KMS-11 (cell line): ENCODE results near the gene CDH13.

Source experiments
- H2AFZ ChIP-seq: fragments of 200-600 bp; sonication (generic); 2 replicates; pipeline ENCODE4 v1.6.1; 2016; ENCODE audit warnings: antibody characterized with exemption, mixed run types, low read depth
- H3K27ac ChIP-seq: fragments of 200-600 bp; sonication (generic); 2 replicates; pipeline ENCODE4 v1.6.1; 2016; ENCODE audit warnings: mild to moderate bottlenecking, mixed run types
- H3K27me3 ChIP-seq: fragments of 200-600 bp; sonication (generic); 2 replicates; pipeline ENCODE4 v1.6.1; 2017; ENCODE audit warnings: mild to moderate bottlenecking, low read depth, mixed run types, moderate library complexity; ENCODE audit not compliant: insufficient read depth
- H3K36me3 ChIP-seq: fragments of 200-600 bp; sonication (generic); 2 replicates; pipeline ENCODE4 v1.6.1; 2017; ENCODE audit warnings: mild to moderate bottlenecking, mixed run types; ENCODE audit not compliant: insufficient read depth
- H3K4me1 ChIP-seq: fragments of 200-600 bp; sonication (generic); 2 replicates; pipeline ENCODE4 v1.6.1; 2016; ENCODE audit warnings: mild to moderate bottlenecking, low read depth, mixed run types; ENCODE audit not compliant: poor library complexity, severe bottlenecking
- H3K4me2 ChIP-seq: fragments of 200-600 bp; sonication (generic); 2 replicates; pipeline ENCODE4 v1.7.0; 2016; ENCODE audit warnings: mild to moderate bottlenecking, mixed run types
- H3K4me3 ChIP-seq: fragments of 200-600 bp; sonication (generic); IDR thresholded peaks from 2 replicates; pipeline ENCODE4 v1.6.1; 2017; ENCODE audit warnings: low read depth, low read length, mixed read lengths; ENCODE audit not compliant: insufficient read depth
- H3K79me2 ChIP-seq: fragments of 200-600 bp; sonication (generic); 2 replicates; pipeline ENCODE4 v1.6.1; 2016; ENCODE audit warnings: low read depth, mixed run types; ENCODE audit not compliant: insufficient read depth
- H3K9ac ChIP-seq: fragments of 200-600 bp; sonication (generic); 2 replicates; pipeline ENCODE4 v1.6.1; 2016; ENCODE audit warnings: mild to moderate bottlenecking, mixed run types
- H4K20me1 ChIP-seq: fragments of 200-600 bp; sonication (generic); 2 replicates; pipeline ENCODE4 v1.6.1; 2016; ENCODE audit warnings: mild to moderate bottlenecking, mixed run types; ENCODE audit not compliant: insufficient read depth
- CTCF ChIP-seq: fragments of 200-600 bp; sonication (generic); conservative IDR thresholded peaks from 2 replicates; pipeline ENCODE4 v1.6.1; 2017; ENCODE audit warnings: low read depth, mild to moderate bottlenecking, antibody characterized with exemption, low read length, moderate library complexity, mixed read lengths

Gene CDH13

GRCh38 chr16:83830769-83831455, 1204.1 kb downstream of the CDH13 start:
- Histone ChIP-seq H2AFZ (no peak overlapping the region), H3K27me3 (no peaks in the 10 kb centered on the region), H4K20me1 (no peaks in the 10 kb centered on the region), H3K4me3 (no peak overlapping the region), H3K27ac (no peak overlapping the region), H3K4me2 (no peak overlapping the region), H3K36me3 (no peaks in the 10 kb centered on the region), H3K9ac (no peak overlapping the region), H3K4me1 (no peaks in the 10 kb centered on the region), H3K79me2 (no peaks in the 10 kb centered on the region)
- TF ChIP-seq CTCF = no peak

DNA sequence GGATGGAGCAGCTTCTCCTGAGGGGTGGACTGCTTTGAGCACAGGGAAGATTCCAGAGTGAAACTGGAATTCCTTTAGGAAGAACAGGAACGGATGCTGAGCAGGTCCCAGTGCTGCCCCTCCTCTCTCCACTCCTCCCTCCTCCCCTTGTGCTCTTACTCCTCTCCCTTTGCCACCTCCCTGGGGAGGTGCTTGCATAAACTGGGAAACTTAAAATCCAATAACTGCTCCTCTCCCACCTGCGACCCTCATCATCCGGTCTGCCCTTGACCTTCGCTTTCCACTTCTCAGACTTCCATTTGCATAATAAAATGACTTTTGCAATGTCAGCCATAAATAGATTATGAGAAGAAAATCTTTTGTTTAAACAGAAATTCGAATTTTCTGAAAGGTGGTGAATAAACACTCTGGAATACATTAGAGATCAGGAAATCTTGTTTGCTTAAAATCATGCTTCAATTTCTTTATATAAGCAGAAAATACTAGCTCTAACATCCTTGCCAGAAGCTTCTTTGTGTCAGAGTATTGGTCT, 1204.8 kb downstream of the CDH13 start:
- no peak for TF ChIP-seq CTCF
- Histone ChIP-seq H4K20me1 (no peaks in the 10 kb centered on the region), H3K4me2 (no peak overlapping the region), H3K79me2 (no peaks in the 10 kb centered on the region), H3K4me3 (no peak overlapping the region), H3K27ac (no peak overlapping the region), H2AFZ (no peak overlapping the region), H3K9ac (no peak overlapping the region), H3K4me1 (no peaks in the 10 kb centered on the region), H3K27me3 (no peaks in the 10 kb centered on the region), H3K36me3 (no peaks in the 10 kb centered on the region)

DNA sequence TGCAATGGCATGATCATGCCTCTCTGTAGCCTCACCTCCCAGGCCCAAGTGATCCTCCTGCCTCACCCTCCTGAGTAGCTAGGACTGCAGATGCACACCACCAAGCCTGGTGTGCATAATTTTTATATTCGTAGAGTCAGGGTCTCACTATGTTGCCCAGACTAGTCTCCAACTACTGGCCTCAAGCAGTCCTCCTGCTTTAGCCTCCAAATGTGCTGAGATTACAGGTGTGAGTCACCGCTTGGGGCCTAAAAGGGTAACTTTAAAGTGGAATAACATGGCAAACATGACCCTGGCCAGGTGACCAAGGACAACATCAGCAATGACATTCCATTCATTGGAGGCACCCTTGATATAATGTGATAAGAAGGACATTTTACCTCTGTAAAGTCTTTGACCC, 1207.2 kb downstream of the CDH13 start:
- Histone ChIP-seq H2AFZ (no peak overlapping the region), H3K27me3 (no peaks in the 10 kb centered on the region), H3K27ac (no peak overlapping the region), H3K9ac (no peak overlapping the region), H3K79me2 (no peaks in the 10 kb centered on the region), H3K4me2 (no peak overlapping the region), H3K36me3 (no peaks in the 10 kb centered on the region), H3K4me1 (no peaks in the 10 kb centered on the region), H4K20me1 (no peaks in the 10 kb centered on the region), H3K4me3 (no peak overlapping the region)
- TF ChIP-seq CTCF = no peak

DNA sequence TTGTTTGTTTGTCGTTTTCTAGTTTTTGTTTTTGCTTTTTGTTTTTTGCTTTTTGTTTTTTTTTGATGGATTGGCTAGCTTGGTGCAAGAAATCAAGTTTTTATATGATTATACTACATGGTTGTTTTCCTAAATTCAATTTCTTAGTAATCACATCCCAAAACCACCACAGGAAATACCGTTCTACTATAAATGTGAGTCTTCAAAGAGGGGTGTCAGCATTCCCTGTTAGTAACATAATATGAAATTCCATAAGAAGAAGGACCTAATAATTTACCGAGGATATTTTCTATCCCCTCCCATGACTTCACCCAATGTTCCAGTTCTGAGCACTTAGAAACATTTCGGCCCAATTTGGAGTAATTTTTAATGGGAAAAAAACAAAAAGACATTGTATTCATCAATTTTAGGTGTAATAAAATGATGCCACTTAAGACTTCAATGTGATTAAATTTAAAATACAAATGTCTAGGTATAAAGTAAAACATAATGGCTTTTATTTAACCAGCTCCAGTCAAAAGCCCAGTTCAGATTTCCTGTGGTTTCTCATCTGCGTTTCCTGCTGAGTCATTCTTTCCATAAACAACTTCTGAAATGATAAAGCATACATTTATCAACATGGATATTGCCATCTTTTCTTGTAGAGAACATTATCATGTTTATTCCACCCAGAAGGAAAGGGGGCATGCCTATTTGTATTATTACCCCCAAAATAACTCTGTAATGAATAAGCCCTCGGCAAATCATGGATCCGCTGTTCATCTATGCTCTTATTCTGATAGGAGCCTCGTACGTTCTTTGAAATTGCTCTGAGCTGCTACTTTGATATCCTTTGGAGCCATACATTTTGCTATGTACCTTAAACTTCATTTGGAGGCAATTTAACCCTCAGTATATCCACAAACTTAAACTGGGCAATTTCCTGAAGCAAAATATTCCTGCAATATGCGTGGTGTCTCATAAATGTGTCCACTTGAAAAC, 1209.1 kb downstream of the CDH13 start:
- H2AFZ ChIP-seq = no peak overlapping the region
- H4K20me1 ChIP-seq = no peaks in the 10 kb centered on the region
- H3K27me3 ChIP-seq = no peaks in the 10 kb centered on the region
- H3K4me3 ChIP-seq = no peak overlapping the region
- H3K36me3 ChIP-seq = no peaks in the 10 kb centered on the region
- H3K4me1 ChIP-seq = no peaks in the 10 kb centered on the region
- TF ChIP-seq CTCF = no peak
- H3K9ac ChIP-seq = no peak overlapping the region
- no peak overlapping the region; the same call in 1 of the 2 replicates for H3K4me2 ChIP-seq
- H3K27ac ChIP-seq = no peak overlapping the region
- H3K79me2 ChIP-seq = no peaks in the 10 kb centered on the region
